ENCODE data around the gene CCDC83.

GRCh38 chr11:85945788-85946187 is 90.6 kb downstream of the CCDC83 start:
- TF ChIP-seq CTCF (IDR thresholded peaks at IDR 0.05) (no peak), POLR2A (IDR thresholded peaks at IDR 0.05) (no peak)

All from uterus (tissue), 2 donors.